Measurements from ENCODE around the gene ACTG1. TPM values are rescaled to one million over a fixed set of nuclear protein-coding genes. Genes with fewer than 3 reads are reported as not detected.
"Not testable (repeated sequence)": the region's sequence is repeated elsewhere in the genome, so short reads cannot be mapped to it uniquely, and the experiment has no call there.

Gene ACTG1
- polyA plus RNA-seq, 2 donors = 1,763 to 5,708 TPM

DNA sequence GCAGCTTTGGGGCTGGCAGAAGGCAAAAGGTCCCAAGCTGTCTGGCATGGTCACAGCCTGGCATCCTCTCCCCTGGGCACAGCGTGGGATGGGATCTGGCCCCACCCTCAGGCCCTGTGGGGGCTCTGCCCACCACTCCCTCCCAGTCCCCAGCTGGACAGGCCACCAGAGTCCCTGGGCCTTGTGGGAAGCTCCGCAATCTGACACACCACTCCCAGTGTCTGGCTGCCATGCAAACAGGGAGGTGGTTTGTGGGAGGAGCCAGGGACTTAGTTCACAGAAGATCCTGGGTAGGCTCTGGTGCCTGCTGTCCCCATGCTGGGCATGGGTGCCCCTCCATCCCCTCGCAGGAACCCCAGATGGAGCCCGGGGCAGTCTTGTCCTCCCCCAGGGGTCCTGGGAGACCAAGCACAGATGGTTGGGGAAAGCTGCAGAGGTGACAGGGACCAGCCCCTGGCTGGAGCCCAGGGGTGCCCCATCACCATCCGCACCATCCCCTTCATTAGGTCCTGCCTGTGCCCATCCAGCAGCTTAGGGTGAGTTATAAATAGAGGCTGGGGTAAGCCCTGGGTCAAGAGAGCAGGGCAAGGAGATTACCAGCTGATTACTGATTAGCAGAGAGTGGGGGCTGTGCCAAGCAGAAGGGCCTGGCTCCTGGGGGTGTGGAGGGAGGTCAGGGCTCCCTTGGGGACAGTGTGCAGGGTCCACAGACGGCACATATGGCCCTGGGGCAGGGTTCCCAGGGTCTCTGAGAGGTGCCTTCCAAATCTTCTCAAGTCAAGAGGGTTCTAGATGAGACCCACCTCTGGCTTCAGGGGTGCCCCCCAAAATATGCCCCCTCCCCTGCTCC is 21.8 kb upstream of the ACTG1 start:
- no peak overlapping the region for H3K27ac ChIP-seq (ENCODE audit: low read depth in 2 of 2, low read length in 1 of 2)
- H3K4me3 ChIP-seq (ENCODE audit: low read depth in 1 of 2, low read length in 2 of 2) = no peak overlapping the region
- 54 to 62% methylated on average over 6 of the region's 6 CpGs for WGBS, 2 donors
- peaks cover 0 to 7% of the 10 kb centered on the region in 2 donors for H3K9me3 ChIP-seq (ENCODE audit: control insufficient read depth in 2 of 2, insufficient read depth in 1 of 2, low read depth in 1 of 2, low read length in 1 of 2)
- peaks cover 0 to 3% of the 10 kb centered on the region in 2 donors for H3K4me1 ChIP-seq (ENCODE audit: control insufficient read depth in 2 of 2, insufficient read depth in 2 of 2, low read length in 1 of 2)
- H3K36me3 ChIP-seq (ENCODE audit: control insufficient read depth in 2 of 2, insufficient read depth in 2 of 2, low read length in 1 of 2) = peaks cover 0 to 9% of the 10 kb centered on the region in 2 donors
- H3K27me3 ChIP-seq (ENCODE audit: control insufficient read depth in 1 of 2, insufficient read depth in 2 of 2, low read length in 2 of 2) = peaks cover 0 to 13% of the 10 kb centered on the region in 2 donors

DNA sequence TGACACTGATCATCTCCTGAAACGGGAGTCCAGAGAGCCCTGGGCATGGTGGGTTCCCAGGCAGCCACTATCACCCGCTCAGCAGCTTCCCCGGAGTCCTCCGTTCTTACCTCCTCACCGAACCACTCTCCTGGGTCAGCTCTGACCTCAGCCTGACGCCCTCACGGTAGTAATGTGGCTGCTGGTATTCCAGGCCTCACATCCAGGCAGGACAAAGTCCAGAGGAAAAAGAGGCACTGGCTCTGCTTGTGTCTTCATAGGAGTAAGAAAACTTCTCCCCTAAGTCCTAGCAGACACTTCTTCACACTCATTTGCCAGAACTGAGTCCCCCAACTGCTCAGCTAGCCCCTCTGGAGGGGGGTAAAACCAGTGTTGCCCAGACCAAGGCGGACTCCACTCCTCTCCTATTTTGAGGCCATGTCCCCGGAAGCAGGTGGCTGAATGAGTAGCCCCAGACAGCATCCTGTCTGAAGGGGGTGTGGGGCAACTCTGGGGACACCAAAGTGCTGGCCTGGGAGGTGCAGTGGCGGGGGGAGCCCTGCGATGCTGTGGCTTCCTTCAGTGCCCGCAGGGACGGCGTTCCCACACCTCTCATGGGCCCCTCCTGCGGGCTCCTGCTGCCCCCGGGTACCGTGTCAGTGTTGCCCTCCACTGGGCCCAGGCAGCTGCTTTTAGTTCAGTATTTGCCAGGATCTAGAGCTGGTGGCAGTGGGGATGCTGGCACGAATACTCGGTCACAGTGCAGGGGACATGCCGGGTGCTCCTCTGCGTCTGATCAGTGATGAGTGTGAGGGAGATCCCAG is 20.9 kb upstream of the ACTG1 start:
- H3K4me1 ChIP-seq (ENCODE audit: control insufficient read depth in 2 of 2, insufficient read depth in 2 of 2, low read length in 1 of 2) = peaks cover 0 to 7% of the 10 kb centered on the region in 2 donors
- H3K36me3 ChIP-seq (ENCODE audit: control insufficient read depth in 2 of 2, insufficient read depth in 2 of 2, low read length in 1 of 2) = peaks cover 0 to 6% of the 10 kb centered on the region in 2 donors
- peaks cover 0 to 9% of the 10 kb centered on the region in 2 donors for H3K9me3 ChIP-seq (ENCODE audit: control insufficient read depth in 2 of 2, insufficient read depth in 1 of 2, low read depth in 1 of 2, low read length in 1 of 2)
- no peak overlapping the region for H3K27ac ChIP-seq (ENCODE audit: low read depth in 2 of 2, low read length in 1 of 2)
- peaks cover 0 to 17% of the 10 kb centered on the region in 2 donors for H3K27me3 ChIP-seq (ENCODE audit: control insufficient read depth in 1 of 2, insufficient read depth in 2 of 2, low read length in 2 of 2)
- no peak overlapping the region for H3K4me3 ChIP-seq (ENCODE audit: low read depth in 1 of 2, low read length in 2 of 2)
- WGBS, 2 donors = 56 to 58% methylated on average over 21 of the region's 21 CpGs

DNA sequence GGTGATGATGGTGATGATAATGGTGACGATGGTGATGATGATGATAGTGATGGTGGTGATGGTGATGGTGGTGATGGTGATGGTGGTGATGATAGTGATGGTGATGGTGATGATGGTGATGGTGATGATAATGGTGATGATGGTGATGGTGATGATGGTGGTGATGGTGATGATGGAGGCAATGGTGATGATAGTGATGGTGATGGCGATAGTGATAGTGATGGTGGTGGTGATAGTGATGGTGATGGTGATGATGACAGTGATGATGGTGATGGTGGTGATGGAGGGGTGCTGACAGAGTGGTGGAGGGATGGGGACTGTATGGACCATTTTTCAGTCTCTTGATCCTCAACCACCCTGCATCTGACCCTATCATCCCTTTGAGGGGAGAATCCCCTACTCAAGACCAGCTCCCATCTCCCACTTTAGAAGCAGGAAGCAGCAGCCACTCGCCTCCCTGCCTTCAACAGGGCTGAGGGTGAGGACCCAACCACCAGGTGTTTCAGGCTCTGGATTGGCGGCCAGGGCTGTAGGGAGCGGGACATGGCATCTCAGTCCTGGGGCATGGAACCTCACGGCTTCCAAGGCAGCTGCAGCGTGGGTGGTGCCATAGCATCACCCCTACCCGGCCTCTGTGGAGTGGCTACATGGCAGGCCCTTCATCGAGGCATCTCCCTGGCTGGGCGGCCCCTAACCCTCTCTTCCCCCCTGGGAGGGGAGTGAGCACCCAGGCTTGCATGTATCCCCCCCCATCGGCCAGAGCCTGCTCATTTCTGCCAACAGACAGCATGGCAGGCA is 20.1 kb upstream of the ACTG1 start:
- Histone ChIP-seq H3K27ac (ENCODE audit: low read depth in 2 of 2, low read length in 1 of 2) (no peak overlapping the region), H3K9me3 (ENCODE audit: control insufficient read depth in 2 of 2, insufficient read depth in 1 of 2, low read depth in 1 of 2, low read length in 1 of 2) (peaks cover 0 to 9% of the 10 kb centered on the region in 2 donors), H3K4me3 (ENCODE audit: low read depth in 1 of 2, low read length in 2 of 2) (no peak overlapping the region), H3K36me3 (ENCODE audit: control insufficient read depth in 2 of 2, insufficient read depth in 2 of 2, low read length in 1 of 2) (no peaks in the 10 kb centered on the region), H3K27me3 (ENCODE audit: control insufficient read depth in 1 of 2, insufficient read depth in 2 of 2, low read length in 2 of 2) (peaks cover 0 to 20% of the 10 kb centered on the region in 2 donors), H3K4me1 (ENCODE audit: control insufficient read depth in 2 of 2, insufficient read depth in 2 of 2, low read length in 1 of 2) (peaks cover 0 to 14% of the 10 kb centered on the region in 2 donors)
- WGBS, 2 donors = 88 to 90% methylated on average over 11 of the region's 11 CpGs

GRCh38 chr17:81531998-81532404 is 19.4 kb upstream of the ACTG1 start:
- H3K4me3 ChIP-seq (ENCODE audit: low read depth in 1 of 2, low read length in 2 of 2); H3K36me3 ChIP-seq (ENCODE audit: control insufficient read depth in 2 of 2, insufficient read depth in 2 of 2, low read length in 1 of 2); H3K9me3 ChIP-seq (ENCODE audit: control insufficient read depth in 2 of 2, insufficient read depth in 1 of 2, low read depth in 1 of 2, low read length in 1 of 2); H3K27ac ChIP-seq (ENCODE audit: low read depth in 2 of 2, low read length in 1 of 2): not testable (repeated sequence)
- WGBS, 2 donors = 96% methylated on average over 3 of the region's 3 CpGs
- H3K27me3 ChIP-seq (ENCODE audit: control insufficient read depth in 1 of 2, insufficient read depth in 2 of 2, low read length in 2 of 2) = peaks cover 0 to 20% of the 10 kb centered on the region in 2 donors
- peaks cover 0 to 16% of the 10 kb centered on the region in 2 donors for H3K4me1 ChIP-seq (ENCODE audit: control insufficient read depth in 2 of 2, insufficient read depth in 2 of 2, low read length in 1 of 2)

GRCh38 chr17:81531013-81531412 is 18.4 kb upstream of the ACTG1 start:
- Histone ChIP-seq H3K27me3 (ENCODE audit: control insufficient read depth in 1 of 2, insufficient read depth in 2 of 2, low read length in 2 of 2) (peaks cover 0 to 10% of the 10 kb centered on the region in 2 donors), H3K4me1 (ENCODE audit: control insufficient read depth in 2 of 2, insufficient read depth in 2 of 2, low read length in 1 of 2) (peaks cover 0 to 13% of the 10 kb centered on the region in 2 donors)
- H3K4me3 ChIP-seq (ENCODE audit: low read depth in 1 of 2, low read length in 2 of 2); H3K36me3 ChIP-seq (ENCODE audit: control insufficient read depth in 2 of 2, insufficient read depth in 2 of 2, low read length in 1 of 2); H3K27ac ChIP-seq (ENCODE audit: low read depth in 2 of 2, low read length in 1 of 2); H3K9me3 ChIP-seq (ENCODE audit: control insufficient read depth in 2 of 2, insufficient read depth in 1 of 2, low read depth in 1 of 2, low read length in 1 of 2): not testable (repeated sequence)
- WGBS, 2 donors = 84 to 88% methylated on average over 6 of the region's 6 CpGs

DNA sequence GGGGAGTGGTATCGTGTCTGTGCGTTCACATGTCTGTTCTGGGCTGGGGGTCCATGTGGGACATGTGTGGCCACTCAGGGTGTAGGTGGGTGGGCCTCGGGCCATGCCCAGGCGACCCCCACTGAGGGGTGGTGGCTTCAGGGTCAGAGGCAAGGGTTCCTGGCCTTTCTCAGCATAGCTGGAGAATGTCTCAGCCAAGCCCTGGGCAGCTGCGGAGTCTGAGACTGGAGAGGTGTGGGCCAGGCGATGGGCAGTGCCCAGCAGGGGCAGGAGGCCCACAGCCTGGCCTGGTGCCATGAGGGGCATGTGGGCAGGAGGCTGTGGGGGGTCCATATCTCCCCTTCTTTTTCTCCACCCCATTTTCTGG is 16.8 kb upstream of the ACTG1 start:
- 82 to 83% methylated on average over 6 of the region's 6 CpGs for WGBS, 2 donors
- peaks cover 0 to 13% of the 10 kb centered on the region in 2 donors for H3K4me1 ChIP-seq (ENCODE audit: control insufficient read depth in 2 of 2, insufficient read depth in 2 of 2, low read length in 1 of 2)

GRCh38 chr17:81528651-81529436 is 16.2 kb upstream of the ACTG1 start:
- H3K4me3 ChIP-seq (ENCODE audit: low read depth in 1 of 2, low read length in 2 of 2) = no peak overlapping the region
- H3K36me3 ChIP-seq (ENCODE audit: control insufficient read depth in 2 of 2, insufficient read depth in 2 of 2, low read length in 1 of 2) = no peaks in the 10 kb centered on the region
- 71 to 77% methylated on average over 57 to 62 of the region's 62 CpGs for WGBS, 2 donors
- H3K27ac ChIP-seq (ENCODE audit: low read depth in 2 of 2, low read length in 1 of 2) = no peak overlapping the region
- peaks cover 0 to 9% of the 10 kb centered on the region in 2 donors for H3K9me3 ChIP-seq (ENCODE audit: control insufficient read depth in 2 of 2, insufficient read depth in 1 of 2, low read depth in 1 of 2, low read length in 1 of 2)
- H3K27me3 ChIP-seq (ENCODE audit: control insufficient read depth in 1 of 2, insufficient read depth in 2 of 2, low read length in 2 of 2) = peaks cover 0 to 7% of the 10 kb centered on the region in 2 donors
- peaks cover 0 to 13% of the 10 kb centered on the region in 2 donors for H3K4me1 ChIP-seq (ENCODE audit: control insufficient read depth in 2 of 2, insufficient read depth in 2 of 2, low read length in 1 of 2)

More for the DNA sequence above, 16.8 kb upstream of the ACTG1 start:
- no peaks in the 10 kb centered on the region for H3K36me3 ChIP-seq (ENCODE audit: control insufficient read depth in 2 of 2, insufficient read depth in 2 of 2, low read length in 1 of 2)
- H3K9me3 ChIP-seq (ENCODE audit: control insufficient read depth in 2 of 2, insufficient read depth in 1 of 2, low read depth in 1 of 2, low read length in 1 of 2) = peaks cover 0 to 9% of the 10 kb centered on the region in 2 donors
- H3K27ac ChIP-seq (ENCODE audit: low read depth in 2 of 2, low read length in 1 of 2) = no peak overlapping the region
- H3K27me3 ChIP-seq (ENCODE audit: control insufficient read depth in 1 of 2, insufficient read depth in 2 of 2, low read length in 2 of 2) = peaks cover 0 to 7% of the 10 kb centered on the region in 2 donors
- no peak overlapping the region for H3K4me3 ChIP-seq (ENCODE audit: low read depth in 1 of 2, low read length in 2 of 2)

DNA sequence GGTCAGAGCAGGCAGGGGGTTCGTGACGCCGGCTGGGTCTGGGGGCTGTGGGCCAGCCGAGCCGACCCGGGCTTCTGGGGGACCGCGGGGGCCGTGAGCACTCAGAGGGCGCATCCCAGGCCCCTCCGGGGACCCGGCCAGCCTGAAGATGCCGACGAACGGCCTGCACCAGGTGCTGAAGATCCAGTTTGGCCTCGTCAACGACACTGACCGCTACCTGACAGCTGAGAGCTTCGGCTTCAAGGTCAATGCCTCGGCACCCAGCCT is 15.7 kb upstream of the ACTG1 start:
- no peaks in the 10 kb centered on the region for H3K36me3 ChIP-seq (ENCODE audit: control insufficient read depth in 2 of 2, insufficient read depth in 2 of 2, low read length in 1 of 2)
- H3K27ac ChIP-seq (ENCODE audit: low read depth in 2 of 2, low read length in 1 of 2) = no peak overlapping the region
- H3K9me3 ChIP-seq (ENCODE audit: control insufficient read depth in 2 of 2, insufficient read depth in 1 of 2, low read depth in 1 of 2, low read length in 1 of 2) = peaks cover 0 to 9% of the 10 kb centered on the region in 2 donors
- H3K27me3 ChIP-seq (ENCODE audit: control insufficient read depth in 1 of 2, insufficient read depth in 2 of 2, low read length in 2 of 2) = peaks cover 0 to 7% of the 10 kb centered on the region in 2 donors
- H3K4me3 ChIP-seq (ENCODE audit: low read depth in 1 of 2, low read length in 2 of 2) = no peak overlapping the region
- H3K4me1 ChIP-seq (ENCODE audit: control insufficient read depth in 2 of 2, insufficient read depth in 2 of 2, low read length in 1 of 2) = peaks cover 0 to 14% of the 10 kb centered on the region in 2 donors
- WGBS, 2 donors = 36 to 55% methylated on average over 11 to 20 of the region's 20 CpGs

Measured in esophagus (tissue), 2 donors.